HG03045 (cell line): ENCODE measurements around the gene KRTAP5-8.
"Not testable (repeated sequence)": the region's sequence is repeated elsewhere in the genome, so short reads cannot be mapped to it uniquely, and the experiment has no call there.

Source experiments
- ATAC-seq: cut with Tn5 transposase; IDR thresholded peaks from one replicate; pipeline ENCODE4 v1.9.1; 2021; ENCODE audit warnings: mild to moderate bottlenecking, moderate library complexity; ENCODE audit not compliant: unreplicated experiment

The KRTAP5-8 gene

DNA sequence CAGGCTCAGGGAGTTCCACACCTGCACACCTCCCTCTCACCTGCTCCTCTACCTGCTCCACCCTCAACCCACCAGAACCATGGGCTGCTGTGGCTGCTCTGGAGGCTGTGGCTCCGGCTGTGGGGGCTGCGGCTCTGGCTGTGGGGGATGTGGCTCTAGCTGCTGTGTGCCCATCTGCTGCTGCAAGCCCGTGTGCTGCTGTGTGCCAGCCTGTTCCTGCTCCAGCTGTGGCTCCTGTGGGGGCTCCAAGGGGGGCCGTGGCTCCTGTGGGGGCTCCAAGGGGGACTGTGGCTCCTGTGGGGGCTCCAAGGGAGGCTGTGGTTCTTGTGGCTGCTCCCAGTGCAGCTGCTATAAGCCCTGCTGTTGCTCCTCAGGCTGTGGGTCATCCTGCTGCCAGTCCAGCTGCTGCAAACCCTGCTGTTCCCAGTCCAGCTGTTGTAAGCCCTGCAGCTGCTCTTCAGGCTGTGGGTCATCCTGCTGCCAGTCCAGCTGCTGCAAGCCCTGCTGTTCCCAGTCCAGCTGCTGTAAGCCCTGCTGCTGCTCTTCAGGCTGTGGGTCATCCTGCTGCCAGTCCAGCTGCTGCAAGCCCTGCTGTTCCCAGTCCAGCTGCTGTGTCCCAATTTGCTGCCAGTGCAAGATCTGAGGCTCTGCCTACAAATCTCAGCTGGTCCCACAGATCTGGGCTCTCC, at the start of gene KRTAP5-8:
Gene KRTAP5-8, plus strand, starts transcription at position 49 of the 689 bp plus-strand sequence. Its CDS starts 31 bp downstream, at position 80.
- not testable (repeated sequence) for ATAC-seq

DNA sequence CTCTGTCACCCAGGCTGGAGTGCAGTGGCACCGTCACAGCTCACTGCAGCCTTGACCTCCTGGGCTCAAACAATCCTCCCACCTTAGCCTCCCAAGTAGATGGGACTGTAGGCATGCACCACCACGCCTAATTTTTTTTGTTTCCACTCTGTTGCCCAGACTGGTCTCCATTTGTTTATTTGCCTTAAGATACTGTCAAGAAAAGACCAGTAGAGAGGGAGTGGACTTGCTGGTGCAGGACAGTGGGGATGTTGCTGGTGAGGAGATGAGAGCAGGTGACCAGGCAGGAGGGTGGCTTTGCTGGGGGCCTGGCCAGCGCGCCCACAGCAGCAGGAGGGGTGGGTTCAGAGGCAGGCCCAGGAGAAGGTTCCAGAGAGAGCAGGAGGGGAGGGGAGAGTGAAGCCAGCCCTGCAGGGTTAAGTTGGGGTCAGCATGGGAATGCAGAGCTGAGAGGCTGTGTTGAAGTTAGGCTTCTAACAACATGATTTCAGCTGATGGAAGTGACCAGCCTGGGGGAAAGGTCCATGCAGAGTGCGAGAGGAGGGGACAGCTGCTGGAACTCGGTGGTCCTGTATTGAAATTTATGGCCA, 49.0 kb upstream of the KRTAP5-8 start:
- no peak for ATAC-seq

- ATAC-seq = peak; percentile 45
Measured at GRCh38 chr11:71489311-71490043, 48.3 kb upstream of the KRTAP5-8 start.

DNA sequence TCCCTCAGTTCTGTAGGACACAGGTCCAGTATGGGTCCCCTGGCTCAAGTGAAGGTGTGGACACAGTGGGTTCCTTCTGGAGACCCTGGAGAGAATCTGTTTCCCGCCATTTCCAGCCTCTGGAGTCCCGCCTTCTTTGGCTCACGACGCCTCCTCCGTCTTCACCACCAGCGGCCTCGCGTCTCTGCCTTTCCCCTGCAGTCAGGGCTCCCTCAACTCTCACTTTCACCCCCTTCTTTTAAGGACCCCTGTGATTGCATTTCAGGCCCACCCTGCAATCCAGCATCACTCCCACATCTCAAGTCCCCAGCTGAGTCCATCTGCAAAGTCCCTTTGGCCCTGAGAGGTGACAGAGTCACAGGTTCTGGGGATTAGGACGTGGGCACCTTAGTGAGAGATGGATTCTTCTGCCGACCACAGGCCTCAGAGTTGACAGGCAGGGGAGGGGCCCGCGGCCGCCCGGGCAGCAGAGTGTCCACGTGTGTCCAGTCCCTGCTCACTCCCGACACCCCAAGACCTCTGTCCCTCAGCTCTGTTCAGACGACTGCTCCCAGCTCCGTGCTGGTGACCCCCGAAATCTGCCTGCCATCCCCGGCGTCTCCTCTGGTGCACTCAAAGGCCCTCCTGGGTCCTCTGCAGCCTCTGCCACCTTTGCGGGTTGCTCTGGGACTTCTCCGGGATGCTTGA, 47.6 kb upstream of the KRTAP5-8 start:
- no peak for ATAC-seq

GRCh38 chr11:71490731-71491390, 47.0 kb upstream of the KRTAP5-8 start:
- ATAC-seq = no peak

DNA sequence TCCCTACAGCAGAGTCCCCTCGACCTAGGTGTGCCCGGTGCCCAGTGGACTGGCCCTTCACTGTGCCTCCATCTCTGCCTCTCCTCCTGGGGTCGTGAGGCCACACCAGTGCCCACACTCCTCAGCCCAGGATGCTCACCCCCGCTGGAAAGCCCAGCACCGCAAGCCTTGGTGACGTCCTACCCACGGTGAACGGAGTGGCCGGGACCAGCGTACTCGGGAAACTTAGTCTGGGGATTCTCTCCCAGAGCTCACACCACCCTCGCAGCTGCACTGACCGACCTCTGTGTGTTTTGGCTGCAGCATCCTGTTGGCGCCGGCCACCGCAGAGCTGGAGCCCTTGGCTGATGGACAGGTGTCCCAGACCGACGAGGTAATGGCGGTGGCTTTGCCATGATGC, 46.3 kb upstream of the KRTAP5-8 start:
- no peak for ATAC-seq

GRCh38 chr11:71491940-71492339, 45.9 kb upstream of the KRTAP5-8 start:
- no peak for ATAC-seq

- ATAC-seq = no peak
Measured at GRCh38 chr11:71495286-71496230, 42.3 kb upstream of the KRTAP5-8 start.

- ATAC-seq = no peak
Measured at GRCh38 chr11:71496421-71496820, 41.4 kb upstream of the KRTAP5-8 start.

- no peak for ATAC-seq
Measured at GRCh38 chr11:71498091-71498490, 39.7 kb upstream of the KRTAP5-8 start.

DNA sequence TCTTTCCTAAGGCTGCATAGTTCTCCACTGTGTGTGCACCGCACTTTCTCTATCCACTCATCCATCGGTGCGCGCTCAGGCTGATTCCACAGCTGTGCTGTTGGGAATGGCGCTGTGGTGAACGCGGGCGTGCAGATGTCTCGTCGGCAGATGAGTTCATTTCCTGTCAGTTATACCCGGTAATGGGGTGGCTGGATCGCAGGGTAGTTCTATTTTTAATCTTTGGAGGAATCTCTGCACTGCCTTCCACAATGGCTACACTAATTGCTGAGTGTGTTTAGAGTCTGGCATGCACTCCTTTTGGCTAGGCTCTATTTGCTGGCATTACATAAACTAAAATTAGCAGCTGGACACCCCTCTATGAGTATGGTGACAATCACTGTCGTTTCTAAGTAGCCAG, 38.7 kb upstream of the KRTAP5-8 start:
- ATAC-seq = no peak

DNA sequence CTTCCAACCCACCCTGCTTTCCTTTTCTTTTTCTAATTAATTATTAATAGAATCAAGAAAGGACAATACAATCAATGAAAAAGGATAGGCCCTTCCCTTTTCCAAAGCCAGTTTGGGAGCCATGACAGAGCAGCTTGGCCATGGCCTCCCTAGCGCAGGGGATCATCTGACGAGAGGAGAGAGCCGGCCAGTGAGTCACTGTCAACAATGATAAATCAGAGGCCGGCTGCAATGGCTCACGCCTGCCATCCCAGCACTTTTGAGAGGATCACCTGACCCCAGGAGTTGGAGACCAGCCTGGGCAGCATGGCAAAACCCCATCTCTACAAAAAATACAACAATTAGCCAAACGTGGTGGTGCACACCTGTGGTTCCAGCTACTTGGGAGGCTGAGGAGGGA, 38.3 kb upstream of the KRTAP5-8 start:
- ATAC-seq = no peak

GRCh38 chr11:71500601-71501021, 37.2 kb upstream of the KRTAP5-8 start:
- ATAC-seq = no peak

- ATAC-seq = no peak
Measured at GRCh38 chr11:71501071-71501985, 36.5 kb upstream of the KRTAP5-8 start.

DNA sequence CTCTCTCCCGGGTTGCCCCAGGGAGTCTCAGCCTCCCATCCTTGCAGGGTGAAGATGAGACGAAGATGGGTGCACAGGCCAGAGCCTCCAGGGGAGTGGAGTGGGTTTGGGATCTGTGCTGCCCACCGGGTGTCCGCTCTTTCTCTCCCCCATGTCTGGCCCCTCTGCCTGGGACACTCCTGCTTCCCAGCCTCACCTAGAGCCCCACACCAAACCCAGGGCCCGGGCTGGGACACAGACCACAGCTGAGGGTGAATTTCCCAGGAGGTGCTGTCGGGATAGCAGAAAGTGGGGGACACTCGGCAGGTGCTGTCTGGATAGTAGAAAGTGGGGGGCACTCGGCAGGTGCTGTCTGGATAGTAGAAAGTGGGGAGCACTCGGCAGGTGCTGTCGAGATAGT, 35.8 kb upstream of the KRTAP5-8 start:
- no peak for ATAC-seq

GRCh38 chr11:71502871-71503435, 34.9 kb upstream of the KRTAP5-8 start:
- no peak for ATAC-seq

DNA sequence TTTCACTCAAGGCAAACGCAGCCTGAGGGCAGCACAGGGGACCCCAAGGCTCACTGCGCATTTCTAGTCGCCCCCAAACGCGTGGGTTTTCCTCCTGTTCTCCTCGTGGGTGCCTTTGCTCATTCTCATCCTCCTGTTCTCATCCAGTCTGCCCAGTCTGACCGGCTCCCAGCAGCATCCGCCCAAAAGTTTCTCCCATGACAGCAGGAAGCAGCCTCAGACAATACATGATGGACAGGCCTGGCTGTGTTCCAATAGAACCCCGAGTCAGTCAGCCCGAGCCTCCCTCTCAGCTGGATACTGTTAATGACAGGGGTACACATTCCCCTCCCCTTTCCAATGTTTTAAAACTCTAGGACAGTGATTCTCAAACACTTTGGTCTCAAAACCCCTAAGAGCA, 33.3 kb upstream of the KRTAP5-8 start:
- ATAC-seq = no peak

DNA sequence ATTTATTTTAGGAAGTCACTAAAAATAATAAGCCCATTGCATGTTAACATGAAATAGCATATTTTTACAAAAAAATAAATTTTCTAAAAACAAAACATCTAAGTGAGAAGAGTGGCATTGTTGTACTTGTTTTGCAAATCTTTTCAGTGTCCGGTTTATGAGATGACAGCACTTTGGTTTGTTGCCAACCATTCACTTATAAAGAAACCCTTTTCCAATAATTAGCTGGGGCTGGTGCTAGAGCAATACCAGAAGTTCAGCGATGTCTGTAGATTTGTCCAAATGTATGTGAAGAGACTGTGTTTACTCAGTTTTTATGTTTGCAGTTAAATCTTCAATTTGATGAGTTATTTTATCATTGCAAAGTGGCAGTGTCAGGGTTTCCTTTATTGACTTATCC, 32.8 kb upstream of the KRTAP5-8 start:
- ATAC-seq = no peak
